ENCODE results near the gene IZUMO1. TPM values are rescaled to one million over a fixed set of nuclear protein-coding genes. Genes with fewer than 3 reads are reported as not detected.

IZUMO1 gene
- total RNA-seq, 4 donors from 2014 or later, result not detected

DNA sequence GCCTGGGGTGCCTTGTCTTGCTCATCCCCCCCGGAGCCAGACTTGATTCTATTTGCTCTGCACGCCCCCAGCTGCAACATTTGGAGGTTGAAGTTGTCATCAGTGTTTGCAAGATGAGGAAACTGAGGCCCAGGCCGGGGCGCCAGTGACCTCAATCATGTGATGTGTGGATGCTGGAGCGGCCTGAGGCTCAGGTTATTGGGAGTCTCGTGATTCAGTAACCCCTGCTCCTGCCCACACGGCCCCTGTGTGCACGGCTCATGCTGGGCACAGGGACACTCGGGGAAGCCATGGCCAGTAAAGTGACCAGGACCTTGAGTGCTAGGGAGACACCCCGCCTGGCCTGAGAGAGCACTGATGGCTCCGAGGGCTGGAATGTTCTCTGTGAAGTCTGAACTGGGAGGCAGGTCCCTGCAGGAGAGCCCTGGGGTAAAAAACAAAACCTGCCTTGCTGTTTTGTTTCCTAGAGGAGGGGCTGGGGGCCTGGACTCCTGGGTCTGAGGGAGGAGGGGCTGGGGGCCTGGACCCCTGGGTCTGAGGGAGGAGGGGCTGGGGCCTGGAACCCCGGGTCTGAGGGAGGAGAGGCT is 10.5 kb upstream of the IZUMO1 start:
- TF ChIP-seq EP300 (IDR thresholded peaks at IDR 0.05) (no peak), POLR2A (IDR thresholded peaks at IDR 0.05; ENCODE audit: low read depth) (no peak), POLR2AphosphoS5 (IDR thresholded peaks at IDR 0.05) (no peak)
- TF ChIP-seq, protein P1, sequence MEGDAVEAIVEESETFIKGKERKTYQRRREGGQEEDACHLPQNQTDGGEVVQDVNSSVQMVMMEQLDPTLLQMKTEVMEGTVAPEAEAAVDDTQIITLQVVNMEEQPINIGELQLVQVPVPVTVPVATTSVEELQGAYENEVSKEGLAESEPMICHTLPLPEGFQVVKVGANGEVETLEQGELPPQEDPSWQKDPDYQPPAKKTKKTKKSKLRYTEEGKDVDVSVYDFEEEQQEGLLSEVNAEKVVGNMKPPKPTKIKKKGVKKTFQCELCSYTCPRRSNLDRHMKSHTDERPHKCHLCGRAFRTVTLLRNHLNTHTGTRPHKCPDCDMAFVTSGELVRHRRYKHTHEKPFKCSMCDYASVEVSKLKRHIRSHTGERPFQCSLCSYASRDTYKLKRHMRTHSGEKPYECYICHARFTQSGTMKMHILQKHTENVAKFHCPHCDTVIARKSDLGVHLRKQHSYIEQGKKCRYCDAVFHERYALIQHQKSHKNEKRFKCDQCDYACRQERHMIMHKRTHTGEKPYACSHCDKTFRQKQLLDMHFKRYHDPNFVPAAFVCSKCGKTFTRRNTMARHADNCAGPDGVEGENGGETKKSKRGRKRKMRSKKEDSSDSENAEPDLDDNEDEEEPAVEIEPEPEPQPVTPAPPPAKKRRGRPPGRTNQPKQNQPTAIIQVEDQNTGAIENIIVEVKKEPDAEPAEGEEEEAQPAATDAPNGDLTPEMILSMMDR (IDR thresholded peaks at IDR 0.05), result no peak
- intact Hi-C loops (cut with DNase I), result no loop called here
- no peak for DNase-seq (ENCODE audit: extremely low spot score)
- Histone ChIP-seq H3K9me3 (no peaks in the 10 kb centered on the region), H3K27me3 (peaks cover 0 to 36% (median 12%) of the 10 kb centered on the region in 4 donors), H3K4me1 (peaks cover 11 to 18% (median 12%) of the 10 kb centered on the region in 4 donors), H3K27ac (replicated peaks in 1 of 4) (no peak overlapping the region), H3K36me3 (no peaks in the 10 kb centered on the region), H3K4me3 (no peak overlapping the region)
- WGBS, result 90% methylated on average over 2 of the region's 12 CpGs

DNA sequence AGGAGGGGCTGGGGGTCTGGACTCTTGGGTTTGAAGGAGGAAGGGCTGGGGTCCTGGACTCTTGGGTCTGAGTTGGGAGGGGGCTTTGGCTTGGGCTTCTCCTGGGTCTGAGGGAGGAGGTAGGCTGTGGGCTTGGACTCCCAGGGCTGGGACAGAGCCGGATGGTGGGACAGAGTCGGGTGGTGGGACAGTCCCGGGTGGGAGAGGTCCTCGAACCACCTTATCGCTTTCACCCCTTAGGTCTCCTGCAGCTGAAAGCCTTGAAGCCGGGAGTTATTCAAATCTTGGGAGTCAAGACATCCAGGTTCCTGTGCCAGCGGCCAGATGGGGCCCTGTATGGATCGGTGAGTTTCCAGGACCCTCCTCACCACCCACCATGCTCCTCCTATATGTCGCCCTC is 10.0 kb upstream of the IZUMO1 start:
- TF ChIP-seq, protein P1 (IDR thresholded peaks at IDR 0.05), result no peak
- no peak for TF ChIP-seq POLR2AphosphoS5 (IDR thresholded peaks at IDR 0.05)
- TF ChIP-seq EP300 (IDR thresholded peaks at IDR 0.05), result no peak
- no peak for TF ChIP-seq POLR2A (IDR thresholded peaks at IDR 0.05; ENCODE audit: low read depth)
- Histone ChIP-seq H3K27me3 (peaks cover 0 to 41% (median 15%) of the 10 kb centered on the region in 4 donors), H3K4me3 (no peak overlapping the region), H3K36me3 (no peaks in the 10 kb centered on the region), H3K4me1 (peaks cover 14 to 23% (median 15%) of the 10 kb centered on the region in 4 donors), H3K27ac (replicated peaks in 1 of 4) (no peak overlapping the region), H3K9me3 (no peaks in the 10 kb centered on the region)
- no peak for DNase-seq (ENCODE audit: extremely low spot score)
- WGBS, result 77% methylated on average over 9 of the region's 9 CpGs
- intact Hi-C loops (cut with DNase I), result no loop called here

DNA sequence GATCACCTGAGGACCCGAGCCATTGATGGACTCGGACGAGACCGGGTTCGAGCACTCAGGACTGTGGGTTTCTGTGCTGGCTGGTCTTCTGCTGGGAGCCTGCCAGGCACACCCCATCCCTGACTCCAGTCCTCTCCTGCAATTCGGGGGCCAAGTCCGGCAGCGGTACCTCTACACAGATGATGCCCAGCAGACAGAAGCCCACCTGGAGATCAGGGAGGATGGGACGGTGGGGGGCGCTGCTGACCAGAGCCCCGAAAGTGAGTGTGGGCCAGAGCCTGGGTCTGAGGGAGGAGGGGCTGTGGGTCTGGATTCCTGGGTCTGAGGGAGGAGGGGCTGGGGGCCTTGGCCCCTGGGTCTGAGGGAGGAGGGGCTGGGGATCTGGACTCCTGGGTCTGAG is 9.5 kb upstream of the IZUMO1 start:
- Histone ChIP-seq H3K27me3 (peaks cover 0 to 45% (median 18%) of the 10 kb centered on the region in 4 donors), H3K9me3 (no peaks in the 10 kb centered on the region), H3K36me3 (no peaks in the 10 kb centered on the region), H3K4me1 (peaks cover 14 to 27% (median 15%) of the 10 kb centered on the region in 4 donors), H3K4me3 (no peak overlapping the region), H3K27ac (replicated peaks in 1 of 4) (no peak overlapping the region)
- intact Hi-C loops (cut with DNase I), result no loop called here
- TF ChIP-seq POLR2AphosphoS5 (IDR thresholded peaks at IDR 0.05) (no peak), POLR2A (IDR thresholded peaks at IDR 0.05; ENCODE audit: low read depth) (no peak), EP300 (IDR thresholded peaks at IDR 0.05) (no peak)
- TF ChIP-seq, protein P1 (IDR thresholded peaks at IDR 0.05), result no peak
- no peak for DNase-seq (ENCODE audit: extremely low spot score)
- 49% methylated on average over 5 of the region's 11 CpGs for WGBS

DNA sequence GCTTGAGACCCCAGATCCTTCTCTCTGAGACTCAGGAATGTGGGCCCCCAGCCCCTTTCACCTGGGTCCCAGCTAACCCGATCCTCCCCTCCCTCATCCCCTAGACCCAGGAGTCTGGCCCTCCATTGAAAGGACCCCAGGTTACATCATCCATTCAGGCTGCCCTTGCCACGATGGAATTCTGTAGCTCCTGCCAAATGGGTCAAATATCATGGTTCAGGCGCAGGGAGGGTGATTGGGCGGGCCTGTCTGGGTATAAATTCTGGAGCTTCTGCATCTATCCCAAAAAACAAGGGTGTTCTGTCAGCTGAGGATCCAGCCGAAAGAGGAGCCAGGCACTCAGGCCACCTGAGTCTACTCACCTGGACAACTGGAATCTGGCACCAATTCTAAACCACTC is 9.1 kb upstream of the IZUMO1 start:
- H3K36me3 ChIP-seq, result peaks cover 0 to 4% (median 0%) of the 10 kb centered on the region in 4 donors
- WGBS, result 79% methylated on average over 4 of the region's 5 CpGs
- H3K9me3 ChIP-seq, result no peaks in the 10 kb centered on the region
- H3K4me3 ChIP-seq, result no peak overlapping the region
- no peak for DNase-seq (ENCODE audit: extremely low spot score)
- H3K4me1 ChIP-seq, result peaks cover 14 to 27% (median 15%) of the 10 kb centered on the region in 4 donors
- TF ChIP-seq, protein P1 (IDR thresholded peaks at IDR 0.05), result no peak
- TF ChIP-seq POLR2AphosphoS5 (IDR thresholded peaks at IDR 0.05) (no peak), POLR2A (IDR thresholded peaks at IDR 0.05; ENCODE audit: low read depth) (no peak), EP300 (IDR thresholded peaks at IDR 0.05) (no peak)
- H3K27ac ChIP-seq (replicated peaks in 1 of 4), result no peak overlapping the region
- intact Hi-C loops (cut with DNase I), result no loop called here
- peaks cover 0 to 50% (median 22%) of the 10 kb centered on the region in 4 donors for H3K27me3 ChIP-seq

All from esophagus muscularis mucosa (tissue), 4 donors.